ENCODE data around the gene MED31. TPM values are rescaled to one million over a fixed set of nuclear protein-coding genes. Genes with fewer than 3 reads are reported as not detected.
A peak's percentile ranks its signal among the peaks of the same experiment; 100 is the strongest.

The MED31 gene
- polyA plus RNA-seq, 2 of the 4 experiments (the other 2 are of a cell fraction), result 32.2 to 49.0 TPM

DNA sequence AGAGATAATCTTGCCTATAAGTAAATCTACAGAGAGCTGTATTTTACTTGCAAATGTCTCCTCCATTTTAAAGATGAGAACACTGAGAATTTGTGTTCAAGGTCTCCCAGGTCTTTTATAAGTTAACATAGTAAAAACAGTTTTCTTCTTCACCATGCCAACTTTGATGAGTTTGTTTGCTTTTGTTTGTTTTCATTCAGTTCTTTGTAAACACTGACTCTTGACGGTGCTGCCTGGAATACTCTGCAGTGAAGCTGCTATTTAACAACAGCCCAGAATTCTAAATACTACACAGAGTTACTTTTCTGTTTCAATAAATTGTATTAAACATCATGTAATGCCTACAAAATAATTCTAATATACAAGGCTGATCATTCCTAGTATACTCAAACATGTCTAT, 53.7 kb downstream of the MED31 start:
- CTCF ChIA-PET, result interaction anchor here (0.9 to 2.8 kb wide), 3 partner anchors 11 to 125 kb away, joined by 3 to 18 read pairs (median 3); no protein-coding TSS in a partner anchor
- no peaks in the 10 kb centered on the region for H3K9me3 ChIP-seq
- peak in 1 of 2 experiments; percentile 62; a peak in 2 of 6 replicates for ATAC-seq
- peak in 1 of 2 experiments; percentile 46 for DNase-seq (ENCODE audit: low read depth in 1 of 2, low spot score in 1 of 2)
- H3K4me3 ChIP-seq, result no peak overlapping the region
- H3K27ac ChIP-seq, result peak overlapping the region in 1 of 2 experiments; percentile 39; a peak in 2 of 6 replicates
- H3K4me2 ChIP-seq, result peak overlapping the region; percentile 52
- no peak for TF ChIP-seq RAD21 (conservative IDR thresholded peaks at IDR 0.05 in 1 of 2, IDR thresholded peaks at IDR 0.05 in 1 of 2)
- TF ChIP-seq SMC3 (IDR thresholded peaks at IDR 0.05), result no peak
- TF ChIP-seq EHF (CRISPR knock-in tag; IDR thresholded peaks at IDR 0.05), result no peak
- TF ChIP-seq BHLHE40 (IDR thresholded peaks at IDR 0.05; ENCODE audit: low read depth, low read length), result no peak
- no peak for TF ChIP-seq RCOR1 (IDR thresholded peaks at IDR 0.05; ENCODE audit: low read depth, low read length)
- no peak for TF ChIP-seq CEBPB (IDR thresholded peaks at IDR 0.05)
- TF ChIP-seq HEYL (CRISPR knock-in tag; IDR thresholded peaks at IDR 0.05), result no peak
- TF ChIP-seq ESRRA (IDR thresholded peaks at IDR 0.05; ENCODE audit: borderline replicate concordance, low read length), result no peak
- TF ChIP-seq HOXB13 (CRISPR knock-in tag; IDR thresholded peaks at IDR 0.05; ENCODE audit: low read depth), result no peak
- no peak for TF ChIP-seq POLR2AphosphoS2 (conservative IDR thresholded peaks at IDR 0.05; ENCODE audit: low read length)
- TF ChIP-seq MAFK (IDR thresholded peaks at IDR 0.05; ENCODE audit: partially characterized antibody), result no peak
- no peak for TF ChIP-seq CHD4 (IDR thresholded peaks at IDR 0.05; ENCODE audit: borderline replicate concordance)
- TF ChIP-seq CBX8 (IDR thresholded peaks at IDR 0.05), result no peak
- TF ChIP-seq, protein P1, sequence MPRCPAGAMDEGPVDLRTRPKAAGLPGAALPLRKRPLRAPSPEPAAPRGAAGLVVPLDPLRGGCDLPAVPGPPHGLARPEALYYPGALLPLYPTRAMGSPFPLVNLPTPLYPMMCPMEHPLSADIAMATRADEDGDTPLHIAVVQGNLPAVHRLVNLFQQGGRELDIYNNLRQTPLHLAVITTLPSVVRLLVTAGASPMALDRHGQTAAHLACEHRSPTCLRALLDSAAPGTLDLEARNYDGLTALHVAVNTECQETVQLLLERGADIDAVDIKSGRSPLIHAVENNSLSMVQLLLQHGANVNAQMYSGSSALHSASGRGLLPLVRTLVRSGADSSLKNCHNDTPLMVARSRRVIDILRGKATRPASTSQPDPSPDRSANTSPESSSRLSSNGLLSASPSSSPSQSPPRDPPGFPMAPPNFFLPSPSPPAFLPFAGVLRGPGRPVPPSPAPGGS (IDR thresholded peaks at IDR 0.05), result no peak
- POLR2A ChIA-PET, result no interaction called here
- peak; percentile 51 for FAIRE-seq
- peaks cover 37% of the 10 kb centered on the region for H3K4me1 ChIP-seq
- 4% methylated on average over 1 of the region's 1 CpG for WGBS (ENCODE audit: missing lambda C conversion rate)

DNA sequence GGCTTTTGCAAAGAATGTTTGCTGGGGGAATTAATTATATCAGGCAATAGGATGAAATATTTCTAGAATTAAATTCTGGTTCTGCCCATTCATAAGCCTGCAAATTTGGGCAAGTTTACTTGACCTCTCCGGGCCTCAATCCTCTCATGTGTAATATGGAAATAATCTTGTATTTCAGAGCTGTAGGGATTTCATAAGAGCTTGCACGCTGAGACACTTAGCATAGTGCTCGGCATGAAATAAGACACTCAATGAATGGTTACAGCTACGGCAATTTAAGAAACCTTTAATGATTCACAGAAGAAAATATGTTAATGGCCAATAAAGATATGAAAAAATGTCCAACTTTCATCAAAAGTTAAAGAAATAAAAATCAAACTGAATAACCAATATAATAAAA, 54.5 kb downstream of the MED31 start:
- 90% methylated on average over 4 of the region's 4 CpGs for WGBS (ENCODE audit: missing lambda C conversion rate)
- ChIA-PET POLR2A (no interaction called here), CTCF (interaction anchor here (0.9 to 2.8 kb wide), 3 partner anchors 10 to 125 kb away, joined by 3 to 18 read pairs (median 3); no protein-coding TSS in a partner anchor)
- H3K27ac ChIP-seq, result no peak overlapping the region
- FAIRE-seq, result no peak
- H3K4me2 ChIP-seq, result no peak overlapping the region
- no peaks in the 10 kb centered on the region for H3K9me3 ChIP-seq
- TF ChIP-seq CEBPB (IDR thresholded peaks at IDR 0.05) (no peak), FOSB (CRISPR knock-in tag; IDR thresholded peaks at IDR 0.05) (no peak), KDM5A (IDR thresholded peaks at IDR 0.05) (no peak), EP300 (IDR thresholded peaks at IDR 0.05) (no peak), MAZ (IDR thresholded peaks at IDR 0.05; ENCODE audit: borderline replicate concordance, low read depth, low read length) (no peak), MYC (IDR thresholded peaks at IDR 0.05; ENCODE audit: borderline replicate concordance, low read length) (no peak), TP53 (CRISPR knock-in tag; IDR thresholded peaks at IDR 0.05) (no peak), PHF8 (IDR thresholded peaks at IDR 0.05; ENCODE audit: borderline replicate concordance, low read depth) (no peak), CBX2 (IDR thresholded peaks at IDR 0.05; ENCODE audit: borderline replicate concordance, low read depth) (no peak), GATA3 (IDR thresholded peaks at IDR 0.05; ENCODE audit: borderline replicate concordance) (no peak), NFE2L2 (conservative IDR thresholded peaks at IDR 0.05; ENCODE audit: low read length) (no peak), CBX8 (IDR thresholded peaks at IDR 0.05) (no peak), HEYL (CRISPR knock-in tag; IDR thresholded peaks at IDR 0.05) (no peak), ZC3H11A (IDR thresholded peaks at IDR 0.05) (no peak), NR3C1 (IDR thresholded peaks at IDR 0.05) (no peak), BHLHE40 (IDR thresholded peaks at IDR 0.05; ENCODE audit: low read depth, low read length) (no peak)
- TF ChIP-seq, protein P2, sequence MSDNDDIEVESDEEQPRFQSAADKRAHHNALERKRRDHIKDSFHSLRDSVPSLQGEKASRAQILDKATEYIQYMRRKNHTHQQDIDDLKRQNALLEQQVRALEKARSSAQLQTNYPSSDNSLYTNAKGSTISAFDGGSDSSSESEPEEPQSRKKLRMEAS (IDR thresholded peaks at IDR 0.05), result no peak
- no peak for ATAC-seq
- DNase-seq (ENCODE audit: low read depth in 1 of 2, low spot score in 1 of 2), result no peak
- H3K4me3 ChIP-seq, result no peak overlapping the region
- peaks cover 43% of the 10 kb centered on the region for H3K4me1 ChIP-seq
